ENCODE data around the gene ANK2.

GRCh38 chr4:113141901-113142346, 92.5 kb downstream of the ANK2 start:
- TF ChIP-seq CTCF (IDR thresholded peaks at IDR 0.05; ENCODE audit: low read length) (no peak), EZH2 (IDR thresholded peaks at IDR 0.05; ENCODE audit: borderline replicate concordance, low read length) (no peak)

Data from OCI-LY1 (cell line).